Fibroblast of pulmonary artery (primary cell): ENCODE data around the gene RIOX2.
A peak's percentile ranks its signal among the peaks of the same experiment; 100 is the strongest.

Source experiments
- DNase-seq: peaks from one replicate; pipeline ENCODE4 v3.0.0-alpha.2; 2010; ENCODE audit warnings: low read depth
- H3K4me3 ChIP-seq: replicated peaks from 2 replicates; pipeline ENCODE4 v1.5.1; 2011; ENCODE audit warnings: low read depth, mild to moderate bottlenecking, control low read depth, low read length, moderate library complexity
- TF ChIP-seq, protein P1 (sequence below): IDR thresholded peaks from 2 replicates; pipeline ENCODE4 v1.5.1; 2011; ENCODE audit warnings: mild to moderate bottlenecking, control low read depth, low read length, inconsistent platforms; ENCODE audit errors: missing control alignments

Gene RIOX2

DNA sequence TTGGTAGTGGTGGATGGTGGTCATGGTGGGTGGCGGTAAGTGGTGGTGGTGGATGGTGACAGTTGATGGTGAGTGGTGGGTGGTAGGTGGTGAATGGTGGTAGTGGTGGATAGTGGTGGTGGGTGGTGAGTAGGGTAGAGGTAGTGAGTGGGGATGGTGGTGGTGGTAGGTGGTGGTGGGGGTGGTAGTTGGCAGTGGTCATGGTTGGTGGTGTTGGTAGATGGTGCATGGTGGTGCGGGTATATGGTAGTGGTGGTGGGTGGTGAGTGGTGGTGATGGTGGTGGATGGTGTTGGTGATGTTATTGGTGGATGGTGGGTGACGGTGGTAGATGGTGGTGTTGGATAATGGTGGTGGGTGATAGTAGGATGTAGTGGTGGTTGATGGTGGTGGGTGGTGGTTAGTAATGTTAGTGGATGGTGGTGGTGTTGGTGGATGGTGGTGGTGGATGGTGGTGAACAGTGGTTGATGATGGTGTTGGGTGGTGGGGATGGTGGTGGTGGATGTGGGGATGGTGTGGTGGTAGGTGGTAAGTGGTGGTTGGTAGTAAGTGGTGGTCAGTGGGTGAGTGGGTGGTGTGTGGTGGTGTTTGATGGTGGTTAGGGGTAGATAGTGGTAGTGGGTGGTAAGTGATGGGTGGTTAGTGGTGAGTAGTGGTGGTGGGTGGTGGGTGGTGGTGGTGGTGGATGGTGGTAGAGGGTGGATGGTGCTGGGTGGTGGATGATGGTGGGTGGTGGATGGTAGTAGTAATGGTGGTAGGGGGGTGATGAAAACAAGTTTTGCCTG, 16.7 kb upstream of the RIOX2 start:
- DNase-seq = no peak
- H3K4me3 ChIP-seq = no peak overlapping the region
- TF ChIP-seq, protein P1, sequence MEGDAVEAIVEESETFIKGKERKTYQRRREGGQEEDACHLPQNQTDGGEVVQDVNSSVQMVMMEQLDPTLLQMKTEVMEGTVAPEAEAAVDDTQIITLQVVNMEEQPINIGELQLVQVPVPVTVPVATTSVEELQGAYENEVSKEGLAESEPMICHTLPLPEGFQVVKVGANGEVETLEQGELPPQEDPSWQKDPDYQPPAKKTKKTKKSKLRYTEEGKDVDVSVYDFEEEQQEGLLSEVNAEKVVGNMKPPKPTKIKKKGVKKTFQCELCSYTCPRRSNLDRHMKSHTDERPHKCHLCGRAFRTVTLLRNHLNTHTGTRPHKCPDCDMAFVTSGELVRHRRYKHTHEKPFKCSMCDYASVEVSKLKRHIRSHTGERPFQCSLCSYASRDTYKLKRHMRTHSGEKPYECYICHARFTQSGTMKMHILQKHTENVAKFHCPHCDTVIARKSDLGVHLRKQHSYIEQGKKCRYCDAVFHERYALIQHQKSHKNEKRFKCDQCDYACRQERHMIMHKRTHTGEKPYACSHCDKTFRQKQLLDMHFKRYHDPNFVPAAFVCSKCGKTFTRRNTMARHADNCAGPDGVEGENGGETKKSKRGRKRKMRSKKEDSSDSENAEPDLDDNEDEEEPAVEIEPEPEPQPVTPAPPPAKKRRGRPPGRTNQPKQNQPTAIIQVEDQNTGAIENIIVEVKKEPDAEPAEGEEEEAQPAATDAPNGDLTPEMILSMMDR = no peak

DNA sequence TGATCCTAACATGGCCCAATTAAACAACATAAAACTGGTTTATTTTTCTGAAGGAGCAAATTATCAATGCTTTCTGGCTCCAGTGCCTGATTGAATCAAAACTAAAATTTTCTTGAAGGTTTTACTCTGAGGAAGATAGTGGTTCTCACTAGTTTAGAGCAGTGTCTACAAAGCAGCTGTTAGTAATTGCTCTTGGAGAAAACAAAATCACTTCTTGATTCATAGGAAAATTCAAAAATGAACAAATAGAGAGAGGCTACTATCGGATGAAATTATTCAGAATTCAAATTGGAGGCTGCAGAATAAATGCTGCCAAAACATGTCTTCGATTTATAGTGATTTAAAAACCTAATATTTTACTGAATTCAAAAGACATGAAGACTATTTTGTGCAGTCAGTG, 15.1 kb upstream of the RIOX2 start:
- TF ChIP-seq, protein P1 = no peak
- H3K4me3 ChIP-seq = no peak overlapping the region
- no peak for DNase-seq

DNA sequence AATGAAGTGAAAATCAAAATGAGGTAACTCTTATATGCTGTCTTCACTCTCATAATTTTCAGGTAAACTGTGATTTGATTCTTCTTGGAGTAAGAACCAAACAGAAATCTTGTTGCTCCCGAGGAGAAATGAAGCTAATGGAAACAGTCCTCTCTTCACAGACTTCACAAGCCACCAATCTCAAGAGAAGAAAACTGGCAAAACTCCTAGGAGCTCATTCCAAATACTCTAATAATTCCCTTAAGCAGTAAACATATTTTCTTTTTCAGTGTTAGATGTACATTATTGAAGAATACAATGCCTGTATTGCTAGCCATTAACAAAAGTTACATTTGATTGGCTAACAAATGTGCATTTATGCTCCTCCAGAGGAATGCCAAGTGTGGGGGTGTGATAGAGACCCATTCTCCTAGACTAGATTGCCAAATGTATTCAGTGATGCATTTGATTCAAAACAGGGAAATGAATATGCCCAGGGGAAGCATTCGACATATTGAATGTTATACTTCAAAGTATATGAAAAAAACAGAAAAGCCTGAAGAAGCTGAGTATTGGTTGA, 11.8 kb upstream of the RIOX2 start:
- no peak for DNase-seq
- TF ChIP-seq, protein P1 = no peak
- no peak overlapping the region for H3K4me3 ChIP-seq

DNA sequence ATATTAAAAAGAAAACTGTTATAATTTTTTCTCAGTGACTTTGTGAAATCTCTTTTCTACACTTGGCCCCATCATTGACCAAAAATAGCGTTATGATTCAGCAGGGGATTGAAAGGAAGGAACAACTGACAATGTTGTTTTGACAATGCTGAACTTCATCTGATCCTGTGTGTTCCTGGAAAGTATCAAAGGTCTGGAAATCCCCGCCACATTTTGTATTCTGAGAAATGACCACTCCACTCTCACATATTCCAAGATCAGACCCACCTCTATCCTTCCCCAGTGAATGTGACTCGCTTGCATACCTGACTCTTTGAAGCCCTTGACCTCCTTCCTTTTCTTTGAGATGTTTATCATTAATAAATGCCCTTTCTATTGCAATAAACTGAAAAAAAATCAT, 9.7 kb upstream of the RIOX2 start:
- H3K4me3 ChIP-seq = no peak overlapping the region
- TF ChIP-seq, protein P1 = no peak
- peak; percentile 79 for DNase-seq

DNA sequence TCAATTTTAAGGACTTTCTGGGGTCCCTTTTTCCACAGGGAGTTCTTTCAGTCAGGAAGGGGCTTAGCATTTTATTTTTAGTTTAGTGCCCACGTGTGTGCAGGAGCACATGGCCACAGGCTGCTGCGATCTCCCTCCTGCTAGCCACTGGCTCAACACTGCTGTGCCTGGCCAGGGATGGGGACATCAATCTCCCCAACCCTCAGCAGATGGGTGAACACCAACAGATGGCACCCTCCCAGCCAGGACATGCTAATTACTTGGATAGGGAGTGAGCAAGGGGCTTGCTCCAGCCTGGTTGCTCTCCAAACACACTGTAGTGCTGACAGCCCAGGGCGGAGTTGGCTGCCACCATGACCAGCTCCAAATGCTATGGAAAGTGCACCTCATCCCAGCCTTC, 7.4 kb upstream of the RIOX2 start:
- no peak overlapping the region for H3K4me3 ChIP-seq
- DNase-seq = no peak
- TF ChIP-seq, protein P1 = no peak

DNA sequence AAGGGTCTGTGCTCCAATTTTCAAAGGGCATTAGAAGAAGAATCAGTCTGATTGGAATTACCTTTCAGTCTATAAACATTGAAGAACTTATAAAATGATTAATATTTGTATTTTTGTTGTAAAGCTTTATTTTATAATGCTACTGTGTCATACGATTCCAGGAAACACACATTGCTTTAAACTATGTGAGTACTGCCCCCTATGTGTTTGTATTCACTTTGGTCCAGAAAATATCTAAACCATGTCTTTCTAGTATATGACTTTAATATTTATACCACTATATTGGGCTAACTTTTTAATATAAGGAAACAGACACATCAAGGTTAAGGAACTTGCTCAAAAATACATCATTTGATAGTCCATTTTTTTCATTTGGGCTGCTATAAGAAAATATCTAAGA, 3.2 kb upstream of the RIOX2 start:
- TF ChIP-seq, protein P1 = peak; percentile 23
- DNase-seq = no peak
- H3K4me3 ChIP-seq = no peak overlapping the region

DNA sequence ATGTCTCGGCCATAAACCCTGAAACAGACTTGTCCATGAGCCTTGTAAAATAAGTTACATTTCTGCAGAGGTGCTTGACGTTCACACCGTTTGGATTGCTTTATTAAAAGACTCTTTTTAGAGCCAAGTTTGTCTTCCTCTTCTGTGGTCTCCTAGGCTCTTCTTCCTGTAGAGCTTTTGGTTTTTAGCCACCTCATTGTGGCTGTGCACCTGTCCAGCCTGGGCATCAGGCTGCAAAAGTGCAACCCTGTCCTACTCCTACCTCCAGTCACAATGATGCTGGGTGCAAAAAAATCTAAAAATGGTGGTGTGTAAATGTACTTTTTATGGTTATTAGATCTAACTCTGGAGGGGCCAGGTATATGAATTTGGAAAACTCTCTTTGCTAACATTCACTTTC, 2.8 kb upstream of the RIOX2 start:
- DNase-seq = no peak
- no peak overlapping the region for H3K4me3 ChIP-seq
- TF ChIP-seq, protein P1 = no peak
